GM23248 (cell line): Measurements from ENCODE around the gene DAAM1. TPM values are rescaled to one million over a fixed set of nuclear protein-coding genes. Genes with fewer than 3 reads are reported as not detected.

Source experiments
- DNase-seq: peaks from one replicate; pipeline ENCODE4 v3.0.0-alpha.2; 2015
- H2AFZ ChIP-seq: fragments of 200-600 bp; sonication (generic); 2 replicates; pipeline ENCODE4 v1.6.1; 2016; ENCODE audit warnings: antibody characterized with exemption
- H3F3A ChIP-seq: fragments of 200-600 bp; sonication (generic); 2 replicates; pipeline ENCODE4 v1.6.1; 2016; ENCODE audit warnings: mild to moderate bottlenecking, antibody characterized with exemption, mixed run types; ENCODE audit not compliant: insufficient read depth
- H3K27ac ChIP-seq: fragments of 200-600 bp; sonication (generic); 2 replicates; pipeline ENCODE4 v1.5.1; 2016; ENCODE audit warnings: mild to moderate bottlenecking
- H3K27me3 ChIP-seq: fragments of 200-600 bp; sonication (generic); replicated peaks from 2 replicates; pipeline ENCODE4 v1.6.1; 2016; ENCODE audit warnings: mild to moderate bottlenecking; ENCODE audit not compliant: insufficient read depth
- H3K36me3 ChIP-seq: fragments of 200-600 bp; sonication (generic); 2 replicates; pipeline ENCODE4 v1.6.1; 2016; ENCODE audit warnings: low read depth, mild to moderate bottlenecking
- H3K4me1 ChIP-seq: fragments of 200-600 bp; sonication (generic); 2 replicates; pipeline ENCODE4 v1.6.1; 2016; ENCODE audit warnings: mild to moderate bottlenecking; ENCODE audit not compliant: insufficient read depth
- H3K4me2 ChIP-seq: fragments of 200-600 bp; sonication (generic); one replicate; pipeline ENCODE4 v1.6.1; 2016; ENCODE audit warnings: mild to moderate bottlenecking; ENCODE audit not compliant: unreplicated experiment
- H3K4me3 ChIP-seq: fragments of 200-600 bp; sonication (generic); 2 replicates; pipeline ENCODE4 v1.5.1; 2016; ENCODE audit warnings: mild to moderate bottlenecking
- H3K79me2 ChIP-seq: fragments of 200-600 bp; sonication (generic); 2 replicates; pipeline ENCODE4 v1.6.1; 2016; ENCODE audit warnings: mild to moderate bottlenecking; ENCODE audit not compliant: insufficient read depth
- H3K9ac ChIP-seq: fragments of 200-600 bp; sonication (generic); 2 replicates; pipeline ENCODE4 v1.6.1; 2016; ENCODE audit warnings: mild to moderate bottlenecking
- H3K9me2 ChIP-seq: fragments of 200-600 bp; sonication (generic); 2 replicates; pipeline ENCODE4 v1.6.1; 2016; ENCODE audit warnings: mixed run types, mild to moderate bottlenecking, moderate library complexity; ENCODE audit not compliant: insufficient read depth
- H3K9me3 ChIP-seq: fragments of 200-600 bp; sonication (generic); one replicate; pipeline ENCODE4 v1.6.1; 2017; ENCODE audit warnings: low read depth
- H4K20me1 ChIP-seq: fragments of 200-600 bp; sonication (generic); 2 replicates; pipeline ENCODE4 v1.6.0; 2016; ENCODE audit not compliant: insufficient read depth
- EZH2 ChIP-seq: fragments of 200-600 bp; sonication (generic); IDR thresholded peaks from 2 replicates; pipeline ENCODE4 v1.6.1; 2018; ENCODE audit warnings: antibody characterized with exemption, mild to moderate bottlenecking; ENCODE audit not compliant: insufficient read depth, poor library complexity, severe bottlenecking
- EZH2phosphoT487 ChIP-seq: fragments of 200-600 bp; sonication (generic); IDR thresholded peaks from 2 replicates; pipeline ENCODE4 v1.6.1; 2018; ENCODE audit warnings: antibody characterized with exemption, moderate library complexity, mild to moderate bottlenecking, low read depth; ENCODE audit not compliant: insufficient read depth
- WGBS, 2 experiments: methylation state at CpG; one replicate each; pipeline ENCODE4 v1.1.6; 2015 to 2017; ENCODE audit warnings: low lambda C conversion rate in 2 of 2, low coverage in 1 of 2; ENCODE audit errors: missing lambda C conversion rate in 2 of 2; 5-methylcytosine and 5-hydroxymethylcytosine counted together
- in situ Hi-C: fragments of 300-500 bp; cut with MboI; formaldehyde crosslinking; loops from 2 replicates; pipeline ENCODE4 v1.15.0; 2020
- polyA plus RNA-seq: library from polyadenylated mRNA; unstranded; fragments of >200 nt; fragmentation: Nextera tagmentation; extraction: Ambion mirVana; gene quantifications from 2 replicates; pipeline ENCODE4 v1.2.1, GENCODE V29; 2016
- total RNA-seq: library from RNA; depleted of rRNA; stranded (reverse); fragments of >200 nt; shearing (Covaris generic); gene quantifications from 2 replicates; pipeline ENCODE4 v1.2.3, GENCODE V29; 2014

The DAAM1 gene
- total and polyA plus RNA-seq, 2 experiments from 2014 or later = 17.4 to 17.5 TPM

GRCh38 chr14:59376686-59377085, 188.2 kb downstream of the DAAM1 start:
- H2AFZ ChIP-seq = no peak overlapping the region
- H3K4me2 ChIP-seq = no peak overlapping the region
- no peaks in the 10 kb centered on the region for H3K36me3 ChIP-seq
- TF ChIP-seq EZH2phosphoT487 (no peak), EZH2 (no peak)
- H3K9me3 ChIP-seq = no peaks in the 10 kb centered on the region
- no peaks in the 10 kb centered on the region for H3K4me1 ChIP-seq
- no peaks in the 10 kb centered on the region for H3K79me2 ChIP-seq
- no peaks in the 10 kb centered on the region for H3F3A ChIP-seq
- in situ Hi-C loops = no loop called here
- no peaks in the 10 kb centered on the region for H4K20me1 ChIP-seq
- no peaks in the 10 kb centered on the region for H3K9me2 ChIP-seq
- H3K4me3 ChIP-seq = no peak overlapping the region
- no peaks in the 10 kb centered on the region for H3K27me3 ChIP-seq
- WGBS, 2 experiments = 67 to 74% methylated on average over 3 of the region's 3 CpGs
- H3K27ac ChIP-seq = no peak overlapping the region
- no peak for DNase-seq
- no peak overlapping the region for H3K9ac ChIP-seq

DNA sequence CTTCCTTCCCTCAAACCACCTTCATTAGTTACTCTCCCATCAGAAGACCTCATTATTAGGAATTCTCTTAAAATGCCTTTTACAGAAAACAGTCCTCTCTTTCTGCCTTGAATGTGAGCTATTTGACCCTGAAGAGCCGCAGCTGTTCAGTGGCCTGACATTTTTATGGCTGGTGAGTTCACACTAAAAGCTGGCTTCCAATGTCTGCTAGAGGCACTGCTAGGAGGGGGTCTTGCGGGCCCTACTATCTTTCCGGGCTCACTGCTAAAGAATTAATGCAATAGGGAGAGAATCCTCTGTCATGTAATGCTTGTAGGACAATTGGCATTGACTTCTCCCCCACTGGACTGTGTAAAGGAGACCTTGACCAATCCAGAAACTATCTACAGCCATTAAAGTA, 189.0 kb downstream of the DAAM1 start:
- no peak for TF ChIP-seq EZH2
- TF ChIP-seq EZH2phosphoT487 = no peak
- H3K79me2 ChIP-seq = no peaks in the 10 kb centered on the region
- 78 to 82% methylated on average over 3 of the region's 3 CpGs for WGBS, 2 experiments
- no peaks in the 10 kb centered on the region for H3K36me3 ChIP-seq
- no peaks in the 10 kb centered on the region for H3K9me3 ChIP-seq
- H2AFZ ChIP-seq = no peak overlapping the region
- no peaks in the 10 kb centered on the region for H3F3A ChIP-seq
- no peaks in the 10 kb centered on the region for H3K9me2 ChIP-seq
- no peaks in the 10 kb centered on the region for H4K20me1 ChIP-seq
- H3K27ac ChIP-seq = no peak overlapping the region
- no peak for DNase-seq
- no peak overlapping the region for H3K4me3 ChIP-seq
- in situ Hi-C loops = no loop called here
- no peak overlapping the region for H3K9ac ChIP-seq
- no peaks in the 10 kb centered on the region for H3K27me3 ChIP-seq
- H3K4me1 ChIP-seq = no peaks in the 10 kb centered on the region
- H3K4me2 ChIP-seq = no peak overlapping the region

- no peaks in the 10 kb centered on the region for H3K36me3 ChIP-seq
- TF ChIP-seq EZH2phosphoT487 (no peak), EZH2 (no peak)
- in situ Hi-C loops = no loop called here
- H4K20me1 ChIP-seq = no peaks in the 10 kb centered on the region
- no peaks in the 10 kb centered on the region for H3K27me3 ChIP-seq
- H3F3A ChIP-seq = no peaks in the 10 kb centered on the region
- no peak overlapping the region for H3K4me2 ChIP-seq
- no peaks in the 10 kb centered on the region for H3K9me2 ChIP-seq
- no peaks in the 10 kb centered on the region for H3K4me1 ChIP-seq
- no peak overlapping the region for H3K4me3 ChIP-seq
- no peak overlapping the region for H2AFZ ChIP-seq
- H3K9ac ChIP-seq = no peak overlapping the region
- no peak overlapping the region for H3K27ac ChIP-seq
- no peak for DNase-seq
- WGBS, 2 experiments = 47% methylated on average over 9 of the region's 9 CpGs
- H3K79me2 ChIP-seq = no peaks in the 10 kb centered on the region
- H3K9me3 ChIP-seq = no peaks in the 10 kb centered on the region
These were observed 189.6 kb downstream of the DAAM1 start for GRCh38 chr14:59377991-59378601.

DNA sequence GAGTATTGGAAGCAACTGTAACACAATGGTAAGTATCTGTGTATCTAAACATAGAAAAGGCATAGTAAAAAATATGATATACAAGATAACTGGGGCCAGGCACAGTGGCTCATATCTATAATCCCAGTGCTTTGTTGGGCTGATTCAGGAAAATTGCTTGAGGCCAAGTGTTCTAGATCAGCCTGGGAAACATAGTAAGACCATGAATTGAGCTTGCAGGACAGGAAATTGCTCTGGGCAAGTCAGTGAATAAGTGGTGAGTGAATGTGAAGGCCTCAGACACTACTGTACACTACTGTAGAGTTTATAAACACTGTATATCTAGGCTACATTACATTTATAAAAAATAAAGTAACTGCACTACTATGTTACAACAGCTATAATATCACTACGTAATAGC, 201.5 kb downstream of the DAAM1 start:
- H3F3A ChIP-seq = no peaks in the 10 kb centered on the region
- H3K27ac ChIP-seq = no peak overlapping the region
- in situ Hi-C loops = no loop called here
- H3K4me2 ChIP-seq = no peak overlapping the region
- H3K4me1 ChIP-seq = no peaks in the 10 kb centered on the region
- no peaks in the 10 kb centered on the region for H3K36me3 ChIP-seq
- H3K9ac ChIP-seq = no peak overlapping the region
- DNase-seq = no peak
- no peaks in the 10 kb centered on the region for H3K79me2 ChIP-seq
- no peaks in the 10 kb centered on the region for H3K9me2 ChIP-seq
- H3K4me3 ChIP-seq = no peak overlapping the region
- no peaks in the 10 kb centered on the region for H3K27me3 ChIP-seq
- TF ChIP-seq EZH2phosphoT487 (no peak), EZH2 (no peak)
- H3K9me3 ChIP-seq = no peaks in the 10 kb centered on the region
- WGBS, 2 experiments = 94 to 97% methylated on average over 1 of the region's 1 CpG
- H4K20me1 ChIP-seq = no peaks in the 10 kb centered on the region
- no peak overlapping the region for H2AFZ ChIP-seq

GRCh38 chr14:59391388-59391787, 202.9 kb downstream of the DAAM1 start:
- H3K4me2 ChIP-seq = no peak overlapping the region
- no peaks in the 10 kb centered on the region for H3K79me2 ChIP-seq
- no peak for TF ChIP-seq EZH2phosphoT487
- TF ChIP-seq EZH2 = no peak
- H3K36me3 ChIP-seq = no peaks in the 10 kb centered on the region
- no peaks in the 10 kb centered on the region for H3K9me3 ChIP-seq
- H3K9ac ChIP-seq = no peak overlapping the region
- 71% methylated on average over 2 of the region's 2 CpGs for WGBS, 2 experiments
- DNase-seq = no peak
- in situ Hi-C loops = no loop called here
- H4K20me1 ChIP-seq = no peaks in the 10 kb centered on the region
- H3K27ac ChIP-seq = no peak overlapping the region
- no peak overlapping the region for H2AFZ ChIP-seq
- no peaks in the 10 kb centered on the region for H3F3A ChIP-seq
- no peaks in the 10 kb centered on the region for H3K27me3 ChIP-seq
- no peaks in the 10 kb centered on the region for H3K4me1 ChIP-seq
- no peaks in the 10 kb centered on the region for H3K9me2 ChIP-seq
- no peak overlapping the region for H3K4me3 ChIP-seq
